GM21360 (cell line): ENCODE data around the gene MRPL9.
"Not testable (repeated sequence)": the region's sequence is repeated elsewhere in the genome, so short reads cannot be mapped to it uniquely, and the experiment has no call there.

ENCODE experiments used
- ATAC-seq: cut with Tn5 transposase; IDR thresholded peaks from one replicate; pipeline ENCODE4 v1.9.1; 2021; ENCODE audit warnings: mild to moderate bottlenecking, moderate library complexity; ENCODE audit not compliant: unreplicated experiment

MRPL9 gene

GRCh38 chr1:151737026-151737425, 26.3 kb downstream of the MRPL9 start:
- no peak for ATAC-seq

GRCh38 chr1:151733995-151734394, 29.3 kb downstream of the MRPL9 start:
- ATAC-seq, result not testable (repeated sequence)

- no peak for ATAC-seq
Observed at GRCh38 chr1:151733126-151733525, 30.2 kb downstream of the MRPL9 start.

- ATAC-seq, result no peak
Observed at GRCh38 chr1:151729966-151730291, 33.4 kb downstream of the MRPL9 start.

- no peak for ATAC-seq
Observed at GRCh38 chr1:151729157-151729965, 33.9 kb downstream of the MRPL9 start.

GRCh38 chr1:151728151-151729054, 34.9 kb downstream of the MRPL9 start:
- no peak for ATAC-seq

- ATAC-seq, result no peak
Observed at GRCh38 chr1:151723726-151724370, 39.4 kb downstream of the MRPL9 start.

GRCh38 chr1:151721788-151722510, 41.3 kb downstream of the MRPL9 start:
- no peak for ATAC-seq

GRCh38 chr1:151720974-151721787, 42.1 kb downstream of the MRPL9 start, which contains the start of gene RIIAD1:
TSS of gene RIIAD1 (plus strand) at chr1:151721522. CDS start at chr1:151721537, 15 bp downstream.
- ATAC-seq, result peak; percentile 54

- ATAC-seq, result no peak
Observed at GRCh38 chr1:151720554-151720953, 42.7 kb downstream of the MRPL9 start.

- ATAC-seq, result no peak
Observed at GRCh38 chr1:151720125-151720524, 43.2 kb downstream of the MRPL9 start.

GRCh38 chr1:151718666-151719065, 44.6 kb downstream of the MRPL9 start:
- no peak for ATAC-seq

GRCh38 chr1:151718011-151718431, 45.3 kb downstream of the MRPL9 start:
- no peak for ATAC-seq

GRCh38 chr1:151716771-151717631, 46.3 kb downstream of the MRPL9 start, which contains the start of gene CELF3:
TSS of gene CELF3 (minus strand) at chr1:151716803. CDS start at chr1:151716020, 783 bp downstream.
- no peak for ATAC-seq

- ATAC-seq, result no peak
Observed at GRCh38 chr1:151716405-151716762, 46.9 kb downstream of the MRPL9 start.

- ATAC-seq, result no peak
Observed at GRCh38 chr1:151715726-151716404, 47.4 kb downstream of the MRPL9 start.

GRCh38 chr1:151714820-151715725, 48.2 kb downstream of the MRPL9 start:
- ATAC-seq, result no peak
